ENCODE results near the gene CDH12.

- TF ChIP-seq, protein P1, sequence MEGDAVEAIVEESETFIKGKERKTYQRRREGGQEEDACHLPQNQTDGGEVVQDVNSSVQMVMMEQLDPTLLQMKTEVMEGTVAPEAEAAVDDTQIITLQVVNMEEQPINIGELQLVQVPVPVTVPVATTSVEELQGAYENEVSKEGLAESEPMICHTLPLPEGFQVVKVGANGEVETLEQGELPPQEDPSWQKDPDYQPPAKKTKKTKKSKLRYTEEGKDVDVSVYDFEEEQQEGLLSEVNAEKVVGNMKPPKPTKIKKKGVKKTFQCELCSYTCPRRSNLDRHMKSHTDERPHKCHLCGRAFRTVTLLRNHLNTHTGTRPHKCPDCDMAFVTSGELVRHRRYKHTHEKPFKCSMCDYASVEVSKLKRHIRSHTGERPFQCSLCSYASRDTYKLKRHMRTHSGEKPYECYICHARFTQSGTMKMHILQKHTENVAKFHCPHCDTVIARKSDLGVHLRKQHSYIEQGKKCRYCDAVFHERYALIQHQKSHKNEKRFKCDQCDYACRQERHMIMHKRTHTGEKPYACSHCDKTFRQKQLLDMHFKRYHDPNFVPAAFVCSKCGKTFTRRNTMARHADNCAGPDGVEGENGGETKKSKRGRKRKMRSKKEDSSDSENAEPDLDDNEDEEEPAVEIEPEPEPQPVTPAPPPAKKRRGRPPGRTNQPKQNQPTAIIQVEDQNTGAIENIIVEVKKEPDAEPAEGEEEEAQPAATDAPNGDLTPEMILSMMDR (IDR thresholded peaks at IDR 0.05): no peak
- TF ChIP-seq EP300 (IDR thresholded peaks at IDR 0.05): no peak
These were observed 934.7 kb downstream of the CDH12 start for GRCh38 chr5:21918451-21918850.
